Measurements from ENCODE around the gene ABHD10.

DNA sequence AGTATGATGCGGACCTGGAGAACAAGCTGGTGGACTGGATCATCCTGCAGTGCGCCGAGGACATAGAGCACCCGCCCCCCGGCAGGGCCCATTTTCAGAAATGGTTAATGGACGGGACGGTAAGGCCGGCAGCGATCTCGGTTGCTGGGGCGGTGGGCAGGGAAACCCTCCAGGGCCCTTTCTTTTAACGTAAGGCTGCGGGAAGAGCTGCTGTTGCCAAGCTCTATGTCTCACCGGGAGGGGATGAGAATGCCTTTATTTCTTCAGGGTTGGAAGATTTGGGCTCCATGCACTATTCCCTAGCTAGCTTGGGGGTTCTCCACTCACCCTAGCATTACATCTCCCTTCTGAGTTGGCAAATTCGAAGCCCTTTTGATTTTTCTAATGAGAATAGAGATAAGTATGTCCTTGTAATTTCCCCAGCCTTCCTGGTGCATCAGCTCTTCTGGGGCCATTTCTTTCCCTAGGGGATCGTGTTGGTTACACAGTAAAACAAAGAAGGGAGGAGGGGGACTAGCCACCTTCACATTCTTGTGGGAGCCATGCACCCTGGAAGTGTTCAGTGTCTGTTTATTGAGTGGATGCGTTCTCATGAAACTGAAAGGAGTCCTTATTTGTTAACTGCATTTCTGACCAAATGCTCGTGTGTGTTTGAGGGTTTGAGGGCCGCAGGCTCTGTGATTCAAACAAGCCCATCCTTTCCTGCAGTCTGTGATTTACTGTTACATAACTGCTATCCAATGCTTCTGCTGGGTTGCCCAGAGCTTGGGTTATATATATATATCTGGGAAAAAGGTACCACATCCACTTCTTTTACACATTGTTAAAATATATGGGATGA, 20.9 kb downstream of the ABHD10 start:
- TF ChIP-seq POLR2AphosphoS5 (IDR thresholded peaks at IDR 0.05), result no peak
- TF ChIP-seq, protein P1, sequence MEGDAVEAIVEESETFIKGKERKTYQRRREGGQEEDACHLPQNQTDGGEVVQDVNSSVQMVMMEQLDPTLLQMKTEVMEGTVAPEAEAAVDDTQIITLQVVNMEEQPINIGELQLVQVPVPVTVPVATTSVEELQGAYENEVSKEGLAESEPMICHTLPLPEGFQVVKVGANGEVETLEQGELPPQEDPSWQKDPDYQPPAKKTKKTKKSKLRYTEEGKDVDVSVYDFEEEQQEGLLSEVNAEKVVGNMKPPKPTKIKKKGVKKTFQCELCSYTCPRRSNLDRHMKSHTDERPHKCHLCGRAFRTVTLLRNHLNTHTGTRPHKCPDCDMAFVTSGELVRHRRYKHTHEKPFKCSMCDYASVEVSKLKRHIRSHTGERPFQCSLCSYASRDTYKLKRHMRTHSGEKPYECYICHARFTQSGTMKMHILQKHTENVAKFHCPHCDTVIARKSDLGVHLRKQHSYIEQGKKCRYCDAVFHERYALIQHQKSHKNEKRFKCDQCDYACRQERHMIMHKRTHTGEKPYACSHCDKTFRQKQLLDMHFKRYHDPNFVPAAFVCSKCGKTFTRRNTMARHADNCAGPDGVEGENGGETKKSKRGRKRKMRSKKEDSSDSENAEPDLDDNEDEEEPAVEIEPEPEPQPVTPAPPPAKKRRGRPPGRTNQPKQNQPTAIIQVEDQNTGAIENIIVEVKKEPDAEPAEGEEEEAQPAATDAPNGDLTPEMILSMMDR (IDR thresholded peaks at IDR 0.05 in 8 of 11, conservative IDR thresholded peaks at IDR 0.05 in 3 of 11), result no peak
